ENCODE measurements around the gene GPR22. TPM values are rescaled to one million over a fixed set of nuclear protein-coding genes. Genes with fewer than 3 reads are reported as not detected.
A peak's percentile ranks its signal among the peaks of the same experiment; 100 is the strongest.

Gene GPR22
- total RNA-seq, 2 donors from 2014 or later, result 21.7 to 40.6 TPM

DNA sequence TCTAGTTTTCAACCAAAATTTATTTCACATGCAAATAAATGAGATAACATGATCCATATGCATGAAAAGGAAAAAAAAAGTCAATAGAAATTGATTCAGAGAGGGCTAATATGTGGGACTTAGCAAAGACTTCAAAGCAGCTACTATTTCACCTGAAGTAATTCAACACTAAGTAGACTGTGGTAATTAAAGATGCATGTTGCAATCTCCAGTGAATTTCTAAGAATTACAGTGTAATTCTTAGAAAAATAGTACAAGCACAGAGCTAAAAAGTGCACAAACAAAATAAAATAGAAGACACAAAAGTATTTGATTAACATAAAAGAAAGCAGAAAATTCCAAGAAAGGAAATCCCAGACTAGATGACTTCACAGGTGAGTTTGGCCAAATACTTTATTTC lies 25.7 kb downstream of the GPR22 start:
- Histone ChIP-seq H3K27me3 (no peaks in the 10 kb centered on the region), H3K4me3 (no peak overlapping the region), H3K9me3 (no peaks in the 10 kb centered on the region), H3K27ac (no peak overlapping the region), H3K36me3 (no peaks in the 10 kb centered on the region), H3K4me1 (peaks cover 0 to 3% of the 10 kb centered on the region in 2 donors)
- DNase-seq (ENCODE audit: low spot score), result no peak
- TF ChIP-seq, protein P1, sequence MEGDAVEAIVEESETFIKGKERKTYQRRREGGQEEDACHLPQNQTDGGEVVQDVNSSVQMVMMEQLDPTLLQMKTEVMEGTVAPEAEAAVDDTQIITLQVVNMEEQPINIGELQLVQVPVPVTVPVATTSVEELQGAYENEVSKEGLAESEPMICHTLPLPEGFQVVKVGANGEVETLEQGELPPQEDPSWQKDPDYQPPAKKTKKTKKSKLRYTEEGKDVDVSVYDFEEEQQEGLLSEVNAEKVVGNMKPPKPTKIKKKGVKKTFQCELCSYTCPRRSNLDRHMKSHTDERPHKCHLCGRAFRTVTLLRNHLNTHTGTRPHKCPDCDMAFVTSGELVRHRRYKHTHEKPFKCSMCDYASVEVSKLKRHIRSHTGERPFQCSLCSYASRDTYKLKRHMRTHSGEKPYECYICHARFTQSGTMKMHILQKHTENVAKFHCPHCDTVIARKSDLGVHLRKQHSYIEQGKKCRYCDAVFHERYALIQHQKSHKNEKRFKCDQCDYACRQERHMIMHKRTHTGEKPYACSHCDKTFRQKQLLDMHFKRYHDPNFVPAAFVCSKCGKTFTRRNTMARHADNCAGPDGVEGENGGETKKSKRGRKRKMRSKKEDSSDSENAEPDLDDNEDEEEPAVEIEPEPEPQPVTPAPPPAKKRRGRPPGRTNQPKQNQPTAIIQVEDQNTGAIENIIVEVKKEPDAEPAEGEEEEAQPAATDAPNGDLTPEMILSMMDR (IDR thresholded peaks at IDR 0.05), result no peak

DNA sequence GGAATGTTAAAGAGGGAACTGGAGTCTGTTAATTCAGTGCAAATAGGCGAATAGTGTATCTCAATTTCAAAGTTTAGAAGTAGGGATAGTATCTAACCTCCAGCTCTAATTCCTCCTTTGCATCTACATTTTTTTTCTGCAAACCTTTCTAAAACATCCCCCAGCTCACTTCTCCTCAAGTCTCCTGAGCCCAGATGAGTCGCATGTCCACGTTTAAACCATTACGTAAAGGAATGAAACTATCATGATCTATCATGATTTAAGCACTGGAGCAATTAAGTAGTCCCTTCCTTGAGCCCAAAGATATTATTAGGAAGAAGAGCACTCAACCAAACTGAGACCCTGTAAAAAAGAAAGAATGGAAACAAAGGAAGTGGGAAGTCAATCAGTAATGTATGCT lies 29.9 kb downstream of the GPR22 start:
- no peaks in the 10 kb centered on the region for H3K4me1 ChIP-seq
- H3K27ac ChIP-seq, result no peak overlapping the region
- H3K36me3 ChIP-seq, result no peaks in the 10 kb centered on the region
- H3K27me3 ChIP-seq, result no peaks in the 10 kb centered on the region
- DNase-seq (ENCODE audit: low spot score), result no peak
- no peaks in the 10 kb centered on the region for H3K9me3 ChIP-seq
- TF ChIP-seq, protein P1 (IDR thresholded peaks at IDR 0.05), result no peak
- H3K4me3 ChIP-seq, result no peak overlapping the region

DNA sequence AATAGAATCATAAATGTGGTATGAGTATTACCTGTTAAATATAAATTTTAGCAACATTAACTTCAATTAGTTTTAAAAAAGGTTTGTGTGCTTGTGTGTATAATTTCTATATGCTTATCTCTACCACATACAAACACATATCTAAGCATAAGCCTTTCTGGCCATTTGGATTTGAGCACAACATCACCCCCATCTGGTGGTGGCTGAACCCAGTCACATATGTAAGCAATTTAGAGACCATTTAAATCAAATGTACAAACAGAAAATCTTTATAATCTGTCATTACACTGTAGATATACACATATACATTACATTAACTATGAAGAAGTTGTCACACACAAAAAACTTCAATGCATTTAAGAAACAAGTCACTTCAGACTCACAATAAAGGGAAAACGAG lies 31.7 kb downstream of the GPR22 start:
- Histone ChIP-seq H3K36me3 (no peaks in the 10 kb centered on the region), H3K27me3 (no peaks in the 10 kb centered on the region), H3K9me3 (no peaks in the 10 kb centered on the region), H3K4me1 (peaks cover 0 to 7% of the 10 kb centered on the region in 2 donors), H3K4me3 (no peak overlapping the region), H3K27ac (no peak overlapping the region)
- DNase-seq (ENCODE audit: low spot score), result no peak
- TF ChIP-seq, protein P1 (IDR thresholded peaks at IDR 0.05), result peak in 1 of 2 donors; percentile 58

DNA sequence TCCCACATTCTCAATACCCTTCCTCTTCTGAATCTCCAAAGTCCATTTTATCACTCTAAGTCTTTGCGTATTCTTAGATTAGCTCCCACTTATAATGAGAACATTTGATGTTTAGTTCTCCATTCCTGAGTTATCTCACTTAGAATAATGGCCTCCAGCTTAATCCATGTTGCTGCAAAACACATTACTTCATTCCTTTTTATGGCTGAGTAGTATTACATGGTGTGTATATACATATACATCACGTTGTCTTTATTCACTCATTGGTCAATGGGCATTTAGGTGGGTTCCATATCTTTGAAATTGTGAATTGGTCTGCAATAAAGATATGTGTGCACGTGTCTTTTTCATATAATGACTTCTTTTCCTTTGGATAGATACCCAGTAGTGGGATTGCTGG lies 32.3 kb downstream of the GPR22 start:
- Histone ChIP-seq H3K4me3 (no peak overlapping the region), H3K27ac (no peak overlapping the region), H3K36me3 (no peaks in the 10 kb centered on the region), H3K9me3 (no peaks in the 10 kb centered on the region), H3K4me1 (peaks cover 0 to 10% of the 10 kb centered on the region in 2 donors), H3K27me3 (no peaks in the 10 kb centered on the region)
- no peak for DNase-seq (ENCODE audit: low spot score)
- TF ChIP-seq, protein P1 (IDR thresholded peaks at IDR 0.05), result no peak

DNA sequence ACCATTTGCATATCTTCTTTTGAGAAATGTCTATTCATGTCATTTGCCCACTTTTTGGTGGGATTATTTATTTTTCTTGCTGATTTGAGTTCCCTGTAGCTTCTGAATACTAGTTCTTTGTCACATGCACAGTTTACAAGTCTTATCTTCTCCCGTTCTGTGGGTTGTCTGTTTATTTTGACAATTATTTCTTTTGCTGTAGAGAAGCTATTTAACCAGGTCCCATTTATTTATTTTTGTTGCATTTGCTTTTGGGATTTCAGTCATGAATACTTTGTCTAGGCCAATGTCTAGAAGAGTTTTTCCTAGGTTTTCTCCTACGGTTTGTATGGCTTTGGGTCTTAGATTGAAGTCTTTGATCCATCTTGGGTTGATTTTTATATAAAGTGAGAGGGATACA lies 32.9 kb downstream of the GPR22 start:
- no peak overlapping the region for H3K27ac ChIP-seq
- no peaks in the 10 kb centered on the region for H3K36me3 ChIP-seq
- H3K27me3 ChIP-seq, result no peaks in the 10 kb centered on the region
- DNase-seq (ENCODE audit: low spot score), result no peak
- H3K4me1 ChIP-seq, result peaks cover 0 to 10% of the 10 kb centered on the region in 2 donors
- TF ChIP-seq, protein P1 (IDR thresholded peaks at IDR 0.05), result no peak
- no peak overlapping the region for H3K4me3 ChIP-seq
- no peaks in the 10 kb centered on the region for H3K9me3 ChIP-seq

DNA sequence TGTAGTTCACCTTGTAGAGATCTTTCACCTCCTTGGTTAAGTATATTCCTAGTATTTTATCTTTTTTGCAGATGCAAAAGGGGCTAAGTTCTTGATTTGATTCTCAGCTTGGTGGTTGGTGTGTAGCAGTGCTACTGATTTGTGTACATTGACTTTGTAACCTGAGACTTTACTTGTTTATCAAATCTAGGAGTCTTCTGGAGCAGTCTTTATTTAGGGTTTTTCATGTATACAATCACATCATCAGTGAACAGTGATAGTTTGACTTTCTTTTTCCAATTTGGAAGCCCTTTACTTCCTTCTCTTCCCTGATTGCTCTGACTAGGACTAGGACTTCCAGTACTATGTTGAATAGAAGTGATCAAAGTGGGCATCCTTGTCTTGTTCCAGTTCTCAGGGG lies 33.8 kb downstream of the GPR22 start:
- no peak for DNase-seq (ENCODE audit: low spot score)
- no peaks in the 10 kb centered on the region for H3K36me3 ChIP-seq
- no peaks in the 10 kb centered on the region for H3K9me3 ChIP-seq
- no peak overlapping the region for H3K27ac ChIP-seq
- no peaks in the 10 kb centered on the region for H3K27me3 ChIP-seq
- no peak overlapping the region for H3K4me3 ChIP-seq
- TF ChIP-seq, protein P1 (IDR thresholded peaks at IDR 0.05), result no peak
- peaks cover 0 to 10% of the 10 kb centered on the region in 2 donors for H3K4me1 ChIP-seq

All from right atrium auricular region (tissue), 2 donors.